Ishikawa (cell line): Measurements from ENCODE around the gene SMAD6.
A peak's percentile ranks its signal among the peaks of the same experiment; 100 is the strongest.

Experiments used
- CREB1 ChIP-seq: IDR thresholded peaks from 2 replicates; pipeline ENCODE4 v1.6.1; 2012; ENCODE audit warnings: low read depth
- EP300 ChIP-seq: IDR thresholded peaks from 2 replicates; pipeline ENCODE4 v1.6.1; 2012; ENCODE audit warnings: borderline replicate concordance
- MAX ChIP-seq: IDR thresholded peaks from 2 replicates; pipeline ENCODE4 v1.6.1; 2012
- RAD21 ChIP-seq: IDR thresholded peaks from 2 replicates; pipeline ENCODE4 v1.6.1; 2012; ENCODE audit warnings: low read depth
- TEAD4 ChIP-seq: IDR thresholded peaks from 2 replicates; pipeline ENCODE4 v1.6.1; 2012

- peak; percentile 85; the same call in 1 of the 2 replicates for TF ChIP-seq EP300
- TF ChIP-seq RAD21, result peak; percentile 20; the same call in 1 of the 2 replicates
- TF ChIP-seq MAX, result peak; percentile 74
- peak; percentile 55; the same call in 1 of the 2 replicates for TF ChIP-seq TEAD4
- TF ChIP-seq CREB1, result no peak
These were observed at the start of gene SMAD6 for GRCh38 chr15:66702035-66702786.
